GM12891 (cell line): ENCODE data around the gene TENM3.

Experiments used
- DNase-seq: peaks from one replicate; pipeline ENCODE4 v3.0.0; 2011; ENCODE audit warnings: low spot score; ENCODE audit not compliant: insufficient read length
- FAIRE-seq: peaks from 2 replicates; lab custom pipeline; 2011; peaks lifted over from hg19 to GRCh38; lab: Jason Lieb, UNC
- PAX5 ChIP-seq: IDR thresholded peaks from 2 replicates; pipeline ENCODE4 v1.6.1; 2011; ENCODE audit warnings: low read length, moderate library complexity, mild to moderate bottlenecking; ENCODE audit not compliant: insufficient read depth, severe bottlenecking
- POLR2A ChIP-seq: IDR thresholded peaks from 2 replicates; pipeline ENCODE4 v1.6.1; 2011; ENCODE audit warnings: low read depth, low read length, control low read depth
- POLR2AphosphoS5 ChIP-seq: IDR thresholded peaks from 2 replicates; pipeline ENCODE4 v1.6.1; 2011; ENCODE audit warnings: low read depth, low read length, control low read depth
- POU2F2 ChIP-seq: IDR thresholded peaks from 2 replicates; pipeline ENCODE4 v1.6.1; 2011; ENCODE audit warnings: low read depth, mild to moderate bottlenecking, control low read depth, low read length, moderate library complexity
- SPI1 ChIP-seq: IDR thresholded peaks from 2 replicates; pipeline ENCODE4 v1.6.1; 2011; ENCODE audit warnings: low read depth, low read length, control low read depth
- TAF1 ChIP-seq: IDR thresholded peaks from 2 replicates; pipeline ENCODE4 v1.6.1; 2011; ENCODE audit warnings: low read depth, low read length, control low read depth

Gene TENM3

DNA sequence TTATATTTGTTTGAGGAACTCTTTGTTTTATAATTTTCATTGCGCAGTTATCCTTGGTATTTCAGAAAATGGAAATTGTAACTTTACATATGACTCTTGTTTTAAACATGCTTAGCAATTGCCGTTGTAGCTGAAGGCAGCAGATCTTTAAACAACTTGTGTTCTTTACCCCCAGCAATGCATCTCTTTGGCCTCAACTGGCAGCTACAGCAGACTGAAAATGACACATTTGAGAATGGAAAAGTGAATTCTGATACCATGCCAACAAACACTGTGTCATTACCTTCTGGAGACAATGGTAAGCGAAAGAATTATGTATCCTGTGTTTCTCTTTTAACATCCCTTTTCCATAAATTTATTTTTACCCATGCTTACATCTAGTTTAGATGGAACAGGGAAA lies 410.4 kb downstream of the TENM3 start:
- DNase-seq (no peak), FAIRE-seq (no peak)
- no peak for TF ChIP-seq POLR2A
- no peak for TF ChIP-seq POLR2AphosphoS5
- no peak for TF ChIP-seq PAX5

DNA sequence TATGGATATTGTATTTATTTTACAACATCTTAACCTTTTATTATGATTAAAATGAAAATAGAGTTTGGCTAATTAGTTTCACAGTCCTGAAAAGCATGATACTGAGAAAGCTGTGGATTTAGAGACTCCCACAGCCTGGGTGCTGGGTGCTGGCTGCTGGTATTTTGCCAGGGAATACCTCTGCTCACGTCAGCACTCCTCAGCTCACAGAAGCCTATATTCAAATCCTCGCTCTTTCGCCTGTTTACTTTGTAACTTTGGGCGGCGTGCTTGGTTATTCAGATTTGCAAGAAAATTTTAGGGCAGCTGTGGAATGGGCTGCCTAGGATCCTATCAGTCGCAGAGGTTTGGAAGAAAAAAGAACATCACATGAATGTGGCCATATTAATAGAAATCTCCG lies 412.1 kb downstream of the TENM3 start:
- DNase-seq (no peak), FAIRE-seq (no peak)
- no peak for TF ChIP-seq TAF1
- no peak for TF ChIP-seq POU2F2
- TF ChIP-seq PAX5: no peak
- no peak for TF ChIP-seq POLR2AphosphoS5
- TF ChIP-seq SPI1: no peak
- TF ChIP-seq POLR2A: no peak

DNA sequence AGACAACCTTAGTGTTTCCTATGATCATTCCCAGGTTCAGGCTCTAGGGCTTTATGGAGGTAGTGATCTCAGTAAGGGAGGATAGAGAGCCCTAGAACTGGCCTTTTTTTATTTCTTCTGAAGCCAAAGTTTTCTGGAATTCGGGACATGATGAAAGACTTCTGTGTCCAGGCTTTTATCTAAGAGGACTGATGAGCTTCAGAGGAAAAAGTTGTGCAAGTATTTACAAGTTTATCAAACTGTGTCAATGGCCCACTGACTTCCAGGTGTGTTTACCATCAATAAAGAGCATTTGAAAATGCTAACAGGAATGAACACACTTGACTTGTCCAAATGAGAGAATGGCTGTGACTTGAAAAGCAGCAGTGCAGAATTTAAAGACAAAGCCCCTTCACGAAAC lies 419.3 kb downstream of the TENM3 start:
- TF ChIP-seq SPI1 (no peak), TAF1 (no peak), POU2F2 (no peak), POLR2A (no peak), PAX5 (no peak), POLR2AphosphoS5 (no peak)
- DNase-seq (no peak), FAIRE-seq (no peak)

DNA sequence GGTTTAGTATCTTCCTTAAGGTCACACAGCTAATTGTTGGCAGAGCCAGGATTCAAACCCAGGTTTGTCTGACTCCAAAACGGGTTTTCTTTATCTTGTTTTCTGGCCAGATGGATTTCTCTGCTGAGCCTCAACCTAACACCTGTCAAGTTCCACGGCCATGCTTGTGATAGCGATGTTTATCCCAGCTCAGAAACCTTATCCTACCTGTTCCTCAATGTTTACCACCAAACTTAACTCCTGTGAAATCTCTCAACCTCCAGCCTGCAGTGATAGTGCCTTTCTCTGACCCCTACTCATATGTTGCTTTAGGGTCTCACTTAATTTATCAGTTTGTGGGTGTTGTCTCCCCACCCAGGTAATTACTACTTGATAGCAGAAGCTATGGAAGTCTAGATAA lies 428.0 kb downstream of the TENM3 start:
- TF ChIP-seq SPI1 (no peak), TAF1 (no peak), POLR2A (no peak), PAX5 (no peak), POU2F2 (no peak), POLR2AphosphoS5 (no peak)
- FAIRE-seq (no peak), DNase-seq (no peak)

DNA sequence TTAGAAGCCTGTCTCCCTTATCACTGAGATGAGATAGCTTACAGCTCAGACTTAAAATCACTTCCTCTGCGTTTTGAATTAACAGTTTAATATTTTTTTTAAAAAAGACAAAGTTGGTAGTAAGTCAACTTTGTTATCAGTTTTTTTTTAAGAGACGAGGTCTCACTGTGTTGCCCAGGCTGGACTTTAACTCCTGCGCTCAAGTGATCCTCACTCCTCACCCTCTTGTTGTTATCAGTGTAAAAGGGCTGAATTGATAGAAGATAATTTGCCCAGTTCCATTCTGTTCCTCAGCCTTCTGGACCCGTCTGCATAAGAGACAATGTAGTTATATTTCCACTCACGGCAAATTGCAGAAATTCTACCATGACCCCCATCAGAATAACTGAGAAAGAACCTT lies 428.5 kb downstream of the TENM3 start:
- TF ChIP-seq POLR2A: no peak
- TF ChIP-seq SPI1: no peak
- no peak for TF ChIP-seq POLR2AphosphoS5
- no peak for TF ChIP-seq POU2F2
- TF ChIP-seq TAF1: no peak
- no peak for TF ChIP-seq PAX5

DNA sequence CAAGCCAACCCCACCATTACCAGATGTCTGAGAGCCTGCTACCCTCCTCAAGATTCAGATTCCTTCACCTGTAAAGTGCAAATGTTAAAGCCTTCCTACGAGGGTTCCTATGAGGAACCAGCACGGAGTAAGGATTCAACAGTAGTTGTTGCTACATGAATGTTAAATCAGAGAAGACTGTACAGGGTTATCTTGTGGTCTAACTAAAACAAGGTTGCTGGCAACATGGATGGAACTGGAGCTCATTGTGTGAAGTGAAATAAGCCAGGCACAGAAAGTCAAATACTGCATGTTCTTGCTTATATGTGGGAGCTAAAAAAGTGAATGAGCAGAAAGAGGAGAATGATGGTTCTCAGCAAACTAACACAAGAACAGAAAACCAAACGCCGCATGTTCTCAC lies 435.4 kb downstream of the TENM3 start:
- FAIRE-seq (no peak), DNase-seq (no peak)
- TF ChIP-seq PAX5 (no peak), SPI1 (no peak), TAF1 (no peak)

More for the DNA sequence above, 428.5 kb downstream of the TENM3 start:
- FAIRE-seq (no peak), DNase-seq (no peak)

DNA sequence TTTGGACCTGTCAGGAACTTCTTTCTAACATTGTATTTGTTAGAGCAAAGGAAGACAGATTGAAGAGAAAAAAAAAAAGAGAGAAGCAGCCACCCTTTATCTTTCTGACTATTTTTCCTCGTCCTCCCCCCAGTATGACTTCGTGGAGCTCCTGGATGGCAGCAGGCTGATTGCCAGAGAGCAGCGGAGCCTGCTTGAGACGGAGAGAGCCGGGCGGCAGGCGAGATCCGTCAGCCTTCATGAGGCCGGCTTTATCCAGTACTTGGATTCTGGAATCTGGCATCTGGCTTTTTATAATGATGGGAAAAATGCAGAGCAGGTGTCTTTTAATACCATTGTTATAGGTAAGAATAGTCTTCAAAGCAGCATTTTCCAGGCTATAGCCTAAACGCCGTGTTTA lies 436.3 kb downstream of the TENM3 start:
- TF ChIP-seq PAX5: no peak
- TF ChIP-seq TAF1: no peak
- TF ChIP-seq SPI1: no peak
- no peak for TF ChIP-seq POLR2A
- TF ChIP-seq POU2F2: no peak
- TF ChIP-seq POLR2AphosphoS5: no peak
- no peak for DNase-seq
- FAIRE-seq: no peak

DNA sequence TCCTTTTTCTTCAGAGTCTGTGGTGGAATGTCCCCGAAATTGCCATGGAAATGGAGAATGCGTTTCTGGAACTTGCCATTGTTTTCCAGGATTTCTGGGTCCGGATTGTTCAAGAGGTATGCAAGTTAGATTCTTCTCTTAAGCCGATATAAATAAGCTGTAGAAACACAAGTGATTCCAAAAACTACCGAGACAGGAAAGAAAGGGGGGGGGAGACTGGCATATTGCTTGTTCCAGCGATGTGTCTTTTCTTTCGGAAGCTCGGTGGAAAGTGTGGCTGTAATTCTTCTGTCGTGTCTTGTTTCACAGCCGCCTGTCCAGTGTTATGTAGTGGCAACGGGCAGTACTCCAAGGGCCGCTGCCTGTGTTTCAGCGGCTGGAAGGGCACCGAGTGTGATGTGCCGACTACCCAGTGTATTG lies 437.0 kb downstream of the TENM3 start:
- TF ChIP-seq TAF1 (no peak), SPI1 (no peak), POLR2AphosphoS5 (no peak), POU2F2 (no peak), PAX5 (no peak), POLR2A (no peak)
- no peak for DNase-seq
- FAIRE-seq: no peak

DNA sequence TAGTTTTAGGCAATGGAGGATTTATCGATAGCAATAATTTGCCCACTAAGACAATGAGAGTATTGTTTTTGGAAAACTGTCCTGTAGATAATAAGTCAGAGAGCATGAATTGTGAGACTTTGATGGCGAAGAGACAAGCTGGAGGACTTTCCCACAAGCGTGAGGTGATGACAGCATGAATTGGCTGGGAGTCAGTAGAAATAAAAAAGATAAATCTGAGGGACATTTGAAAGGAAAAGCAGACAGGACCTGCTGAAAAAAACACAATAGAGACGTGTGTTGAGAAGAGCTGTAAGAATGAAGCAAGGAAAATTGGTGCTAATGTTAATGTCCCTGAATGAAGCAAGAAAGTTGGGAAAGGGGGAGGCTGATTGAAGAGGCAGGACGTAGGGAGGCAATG lies 440.5 kb downstream of the TENM3 start:
- TF ChIP-seq POU2F2: no peak
- no peak for TF ChIP-seq SPI1
- no peak for TF ChIP-seq TAF1
- TF ChIP-seq POLR2AphosphoS5: no peak
- TF ChIP-seq PAX5: no peak
- TF ChIP-seq POLR2A: no peak
- no peak for DNase-seq

DNA sequence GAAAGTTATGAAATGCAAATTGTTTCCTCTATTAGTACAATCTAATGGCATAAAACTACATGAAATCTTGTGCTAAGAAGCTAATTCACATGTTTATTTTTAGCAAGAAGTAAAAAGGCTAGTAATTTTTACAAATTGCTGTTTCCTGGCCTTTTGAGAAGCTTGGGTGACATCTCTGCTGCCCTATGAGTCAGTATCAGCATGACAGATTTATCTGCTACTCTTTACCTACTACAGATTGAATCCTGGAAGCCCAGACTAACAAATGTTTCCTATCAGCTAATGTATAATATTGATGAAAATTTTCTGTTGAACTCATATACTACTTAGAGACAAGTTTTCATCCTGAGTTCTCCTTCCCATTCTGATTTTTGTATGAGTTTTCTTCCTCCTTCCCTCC lies 441.6 kb downstream of the TENM3 start:
- FAIRE-seq (no peak), DNase-seq (no peak)
- TF ChIP-seq POLR2AphosphoS5: no peak
- no peak for TF ChIP-seq PAX5
- no peak for TF ChIP-seq POU2F2
- no peak for TF ChIP-seq SPI1
- no peak for TF ChIP-seq TAF1
- TF ChIP-seq POLR2A: no peak

More for the DNA sequence above, 440.5 kb downstream of the TENM3 start:
- FAIRE-seq: no peak

DNA sequence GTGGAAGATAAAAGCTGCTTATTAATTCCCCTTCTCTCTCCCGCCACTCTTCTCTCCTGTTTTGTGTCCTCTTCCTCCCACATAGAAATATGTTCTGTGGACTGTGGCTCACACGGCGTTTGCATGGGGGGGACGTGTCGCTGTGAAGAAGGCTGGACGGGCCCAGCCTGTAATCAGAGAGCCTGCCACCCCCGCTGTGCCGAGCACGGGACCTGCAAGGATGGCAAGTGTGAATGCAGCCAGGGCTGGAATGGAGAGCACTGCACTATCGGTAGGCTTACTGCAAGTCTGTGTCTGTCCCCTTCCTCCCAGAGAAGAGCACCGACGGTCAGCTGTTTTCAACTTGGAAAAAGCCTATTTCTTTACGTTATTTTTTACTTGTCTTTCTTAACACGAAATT lies 444.9 kb downstream of the TENM3 start:
- DNase-seq (no peak), FAIRE-seq (no peak)
- no peak for TF ChIP-seq TAF1
- no peak for TF ChIP-seq POLR2AphosphoS5
- TF ChIP-seq SPI1: no peak
- no peak for TF ChIP-seq POU2F2
- no peak for TF ChIP-seq POLR2A
- TF ChIP-seq PAX5: no peak
